Stimulated activated CD4-positive, alpha-beta T cell treated with anti-CD3 and anti-CD28 coated beads, TNF-alpha, amount 100 ng/mL, for 24 hours (primary cell): ENCODE measurements around the gene TBX19.
"Not testable (repeated sequence)": the region's sequence is repeated elsewhere in the genome, so short reads cannot be mapped to it uniquely, and the experiment has no call there.

Experiments used
- DNase-seq, 3 experiments: peaks; one replicate each; pipeline ENCODE4 v3.0.0-alpha.2; 2020; ENCODE audit warnings: low read depth in 3 of 3

Gene TBX19

DNA sequence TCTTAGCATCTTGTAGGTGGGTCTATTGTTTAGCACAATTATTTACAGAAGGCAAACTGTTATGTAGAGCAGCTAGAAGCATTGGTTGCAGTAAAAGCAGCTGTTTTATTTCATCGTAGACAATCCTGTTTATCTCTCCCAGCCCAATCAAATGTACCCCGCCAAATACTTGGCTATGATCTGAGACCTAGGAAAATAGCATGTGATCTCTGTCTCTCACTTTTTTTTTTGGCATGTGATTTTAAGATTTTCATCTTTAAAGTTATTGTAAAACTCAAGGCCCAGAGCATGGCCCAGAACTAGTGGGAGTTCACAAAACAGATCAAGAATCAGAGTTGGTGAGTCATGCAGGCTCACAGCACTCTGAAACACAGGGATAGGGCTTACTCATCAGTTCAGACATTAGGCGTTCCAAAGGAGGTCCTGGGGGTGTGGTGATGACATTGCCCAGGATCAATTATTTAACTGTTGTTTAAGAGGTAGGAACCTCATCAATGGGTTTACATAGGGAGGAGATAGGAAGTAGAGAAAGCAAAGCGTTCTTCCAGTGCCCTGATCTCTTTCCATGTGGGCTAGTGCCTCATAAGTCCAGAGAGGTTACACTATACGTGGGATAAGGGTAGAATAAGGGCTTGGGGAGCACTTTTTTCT is 40.2 kb downstream of the TBX19 start:
- DNase-seq, result peak in 1 of 3 experiments; percentile 11

DNA sequence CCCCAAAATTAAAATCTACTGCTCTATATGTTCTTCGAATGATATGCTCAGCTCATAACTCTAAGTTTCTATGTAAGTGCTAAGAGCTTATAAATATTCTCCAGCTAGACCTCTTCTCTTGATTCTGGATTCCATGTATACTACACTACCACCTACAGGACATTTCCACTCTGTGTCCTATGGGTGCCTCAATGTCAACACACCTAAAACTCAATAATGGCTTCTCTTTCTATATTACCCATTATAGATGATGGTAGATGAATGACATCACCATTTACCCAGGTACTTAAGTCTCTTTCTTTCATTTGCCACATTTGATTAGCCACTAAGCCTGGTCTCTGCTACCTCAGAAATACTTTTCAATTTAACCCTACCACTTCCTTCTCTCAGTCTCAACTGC is 41.3 kb downstream of the TBX19 start:
- DNase-seq, result no peak

DNA sequence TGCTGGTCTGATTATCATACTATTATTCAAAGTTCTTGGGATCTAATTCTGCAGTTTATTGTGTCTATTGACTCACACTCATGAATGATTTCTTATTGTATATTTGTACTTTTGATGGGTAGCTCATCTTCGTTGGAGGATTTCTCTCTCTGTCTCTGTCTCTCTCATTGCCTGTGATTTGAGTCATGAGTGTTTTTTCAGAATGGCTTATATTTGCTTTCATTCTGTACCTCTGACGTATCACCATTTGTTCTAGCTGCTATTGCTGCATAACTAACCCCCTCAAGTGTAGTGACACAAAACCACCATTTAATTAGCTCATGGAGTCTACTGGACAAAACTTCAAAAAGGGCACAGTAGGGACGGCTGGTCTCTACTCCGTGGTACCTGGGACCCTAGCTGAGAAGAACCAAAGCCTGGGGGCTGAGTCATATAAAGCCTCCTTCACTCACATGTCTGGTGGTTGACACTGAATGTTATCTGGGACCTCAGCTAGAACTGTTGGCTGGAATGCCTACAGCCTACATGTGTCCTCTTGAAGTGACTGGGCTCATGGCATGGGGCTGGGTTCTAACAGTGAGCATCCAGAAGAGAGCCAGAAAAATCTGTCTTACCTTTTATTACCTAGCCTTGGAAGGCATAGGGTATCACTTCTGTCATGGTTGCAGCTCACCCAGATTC is 44.2 kb downstream of the TBX19 start:
- DNase-seq, result no peak

DNA sequence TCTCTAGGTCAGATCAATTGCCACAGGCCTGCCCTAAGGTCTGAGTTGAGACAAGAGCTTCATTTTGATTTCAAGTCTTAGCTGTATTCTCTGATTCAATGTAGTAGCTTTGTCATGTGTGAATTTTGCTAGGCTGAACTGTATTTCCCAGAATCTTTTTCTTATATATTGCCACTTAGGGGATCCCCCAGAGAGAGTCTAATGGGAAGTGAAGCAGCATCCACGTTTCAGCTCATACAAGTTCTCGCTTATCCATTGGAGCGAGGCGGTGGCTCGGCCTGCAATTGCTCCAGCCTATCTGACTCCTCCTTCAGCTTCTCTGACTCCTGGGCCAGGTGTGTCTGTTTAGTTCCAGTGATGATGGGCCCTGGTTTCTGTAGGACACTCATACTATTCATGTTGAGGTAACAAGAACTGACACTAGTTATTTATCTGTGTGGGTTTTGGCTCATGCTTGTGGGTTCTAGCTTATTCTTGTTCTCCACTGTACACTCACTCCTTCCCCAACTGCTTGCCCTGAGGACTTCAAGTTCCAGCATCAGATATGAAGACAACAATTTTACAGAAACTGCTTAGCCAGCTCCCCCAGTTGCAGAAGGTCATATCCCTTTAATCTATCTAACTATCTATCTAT is 48.2 kb downstream of the TBX19 start:
- DNase-seq, result no peak

DNA sequence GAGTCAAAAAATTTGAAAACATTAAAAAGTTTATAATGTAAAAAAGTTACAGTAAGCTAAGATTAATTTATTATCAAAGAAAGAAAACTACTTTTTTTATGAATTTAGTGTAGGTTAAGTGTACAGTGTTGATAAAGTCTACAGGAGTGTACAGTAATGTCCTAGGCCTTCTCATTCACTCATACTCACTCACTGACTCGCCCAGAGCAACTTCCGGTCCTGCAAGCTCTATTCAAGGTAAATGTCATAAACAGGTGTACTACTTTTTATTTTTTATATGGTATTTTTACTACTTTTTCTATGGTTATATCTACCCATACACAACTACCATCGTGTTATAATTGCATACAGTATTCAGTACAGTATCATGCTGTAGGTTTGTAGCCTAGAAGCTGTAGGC is 49.6 kb downstream of the TBX19 start:
- no peak for DNase-seq

DNA sequence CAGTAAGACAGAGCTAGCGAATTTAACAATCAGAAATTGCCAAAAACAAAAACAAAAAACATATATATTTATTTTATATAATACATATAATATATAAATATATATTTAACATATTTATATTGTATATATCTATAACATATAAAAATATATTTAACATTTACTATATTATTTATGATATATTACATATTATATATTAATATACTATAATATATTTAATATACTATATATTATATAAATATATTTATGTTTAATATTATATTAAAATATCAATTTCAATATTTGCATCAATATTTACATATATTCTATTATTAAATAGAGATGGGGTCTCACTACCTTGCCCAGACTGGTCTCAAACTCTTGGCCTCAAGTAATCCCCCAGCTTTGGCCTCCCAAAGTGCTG is 50.9 kb downstream of the TBX19 start:
- no peak for DNase-seq

DNA sequence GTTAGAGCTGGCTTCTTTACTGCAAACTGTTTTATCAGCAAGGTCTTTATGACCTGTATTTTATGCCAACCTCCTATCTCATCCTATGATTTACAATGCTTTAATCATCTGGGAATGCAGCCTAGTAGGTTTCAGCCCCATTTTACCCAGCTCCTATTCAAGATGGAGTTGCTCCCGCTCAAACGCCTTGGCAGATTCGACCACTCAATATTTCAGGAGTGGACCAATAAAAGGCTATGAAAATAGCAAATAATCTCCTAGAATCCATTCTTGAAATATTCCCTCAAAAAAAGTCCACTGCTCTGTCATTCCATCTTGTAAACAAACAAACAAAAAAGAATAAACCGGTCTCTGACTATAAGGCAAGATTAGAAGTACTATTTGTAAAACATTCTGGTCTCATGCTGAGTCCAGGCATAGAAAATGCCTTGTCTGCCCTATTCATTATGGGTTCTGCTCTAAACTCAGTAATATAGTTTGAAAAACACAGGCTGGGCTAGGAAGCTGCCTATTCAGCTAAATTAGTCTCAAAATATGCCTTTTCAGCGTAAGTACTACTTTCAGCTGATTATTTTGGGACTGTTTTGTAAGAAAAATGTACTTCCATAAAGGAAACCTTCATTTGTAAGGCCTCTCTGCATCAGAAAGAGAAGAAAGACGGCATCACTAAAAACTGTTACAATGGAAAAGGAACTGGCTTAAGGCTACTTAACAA is 53.0 kb downstream of the TBX19 start:
- DNase-seq, result no peak

DNA sequence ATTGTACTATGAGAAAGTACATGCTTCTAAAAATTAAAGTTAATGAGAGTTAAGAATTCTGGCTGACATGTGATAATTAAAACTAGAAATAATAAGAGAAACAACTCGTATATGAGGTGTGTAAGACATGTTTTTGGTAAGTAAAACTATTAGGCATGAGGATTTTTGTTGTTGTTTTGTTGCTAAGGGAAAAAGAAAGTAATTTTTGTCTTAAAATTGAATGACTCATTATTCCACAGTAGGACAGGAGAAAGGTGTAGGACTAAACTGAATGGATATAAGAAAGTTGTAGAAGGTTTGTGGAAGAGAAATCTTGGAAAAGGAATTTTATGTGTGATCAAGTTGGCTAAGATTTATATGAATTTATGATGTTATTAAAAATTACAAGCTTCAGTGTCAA is 54.8 kb downstream of the TBX19 start:
- DNase-seq, result no peak

DNA sequence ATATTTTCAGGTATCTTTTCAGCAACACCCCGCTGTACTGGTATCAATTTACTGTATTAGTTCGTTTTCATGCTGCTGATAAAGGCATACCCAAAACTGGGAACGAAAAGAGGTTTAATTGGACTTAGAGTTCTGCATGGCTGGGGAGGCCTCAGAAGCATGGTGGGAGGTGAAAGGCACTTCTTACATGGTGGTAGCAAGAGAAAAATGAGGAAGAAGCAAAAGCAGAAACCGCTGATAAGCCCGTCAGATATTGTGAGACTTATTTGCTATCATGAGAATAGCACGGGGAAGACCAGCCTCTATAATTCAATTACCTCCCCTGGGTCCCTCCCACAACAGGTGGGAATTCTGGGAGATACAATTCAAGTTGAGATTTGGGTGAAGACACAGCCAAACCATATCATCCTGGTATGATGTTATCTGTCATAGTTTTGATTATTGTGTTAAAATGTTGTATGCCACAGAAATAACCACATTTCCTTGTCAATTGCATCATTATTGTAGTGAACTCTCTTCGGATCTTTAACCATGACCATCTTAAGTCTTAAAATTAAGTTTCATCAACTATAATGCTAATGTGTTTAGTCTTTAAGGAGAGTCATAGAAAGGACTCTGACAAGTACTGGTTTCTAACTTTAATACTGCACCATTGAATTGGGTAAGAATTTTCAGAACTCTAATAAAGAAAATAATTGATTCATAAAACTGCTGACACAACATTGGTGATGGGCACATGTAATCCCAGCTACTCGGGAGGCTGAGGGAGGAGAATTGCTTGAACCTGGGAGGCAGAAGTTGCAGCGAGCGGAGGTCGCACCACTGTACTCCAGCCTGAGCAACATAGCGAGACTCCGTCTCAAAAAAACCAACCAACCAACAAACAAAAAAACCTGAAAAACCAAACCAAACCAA is 58.2 kb downstream of the TBX19 start:
- no peak for DNase-seq

DNA sequence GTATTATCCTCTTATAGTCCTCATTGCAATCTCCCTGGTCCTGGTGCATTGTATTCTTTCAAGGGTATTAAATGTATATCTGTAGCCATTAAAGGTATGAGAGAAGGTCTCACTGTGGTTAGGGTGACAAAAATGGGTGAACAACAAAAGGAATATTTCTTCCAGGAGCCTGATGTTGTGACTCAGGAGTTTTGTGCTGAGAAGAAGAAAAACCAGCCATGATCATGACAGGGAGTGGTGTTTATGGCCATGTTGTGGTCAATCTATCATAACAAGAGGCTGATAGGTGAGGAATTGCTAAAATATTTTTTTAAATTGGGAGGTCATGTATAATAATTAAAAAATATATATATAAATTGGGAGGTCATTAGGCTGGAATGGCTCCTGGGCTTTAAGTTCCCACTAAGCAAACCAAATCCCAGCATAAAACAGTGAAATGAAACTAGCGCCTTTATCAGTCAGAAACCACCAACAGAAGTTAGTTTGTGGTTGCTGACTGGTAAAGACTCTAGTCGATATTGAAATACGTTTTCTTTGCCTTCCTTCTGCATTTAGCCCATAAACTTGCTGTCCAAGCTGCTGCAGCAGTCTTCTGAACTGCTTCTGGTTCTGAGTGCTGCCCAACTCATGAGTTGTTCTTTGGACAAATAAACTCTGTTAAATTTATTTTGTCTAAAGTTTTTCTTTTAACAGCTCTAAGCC is 60.3 kb downstream of the TBX19 start:
- DNase-seq, result no peak

DNA sequence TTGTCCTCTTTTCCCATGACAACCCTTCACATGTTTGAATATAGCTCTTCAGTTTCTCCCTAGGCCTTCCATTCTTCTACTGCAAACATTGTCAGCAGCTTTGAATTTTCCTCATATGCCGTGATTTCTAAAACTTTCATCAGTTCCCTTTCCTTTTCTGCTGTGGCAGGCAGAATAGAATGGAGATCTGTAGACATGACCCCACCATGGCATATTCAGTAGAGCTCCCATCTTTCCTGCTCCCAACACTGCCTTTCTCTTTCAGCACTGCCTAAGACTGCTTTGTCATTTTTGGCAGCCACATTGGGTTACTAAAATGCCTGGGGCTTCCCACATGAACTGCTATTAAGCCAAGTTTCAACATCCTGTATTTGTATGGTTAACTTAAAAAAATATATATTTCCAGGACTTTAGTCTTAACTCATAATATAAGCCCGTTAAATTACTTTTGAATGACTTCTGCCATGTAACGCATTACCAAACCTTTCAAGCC is 60.9 kb downstream of the TBX19 start:
- no peak for DNase-seq

DNA sequence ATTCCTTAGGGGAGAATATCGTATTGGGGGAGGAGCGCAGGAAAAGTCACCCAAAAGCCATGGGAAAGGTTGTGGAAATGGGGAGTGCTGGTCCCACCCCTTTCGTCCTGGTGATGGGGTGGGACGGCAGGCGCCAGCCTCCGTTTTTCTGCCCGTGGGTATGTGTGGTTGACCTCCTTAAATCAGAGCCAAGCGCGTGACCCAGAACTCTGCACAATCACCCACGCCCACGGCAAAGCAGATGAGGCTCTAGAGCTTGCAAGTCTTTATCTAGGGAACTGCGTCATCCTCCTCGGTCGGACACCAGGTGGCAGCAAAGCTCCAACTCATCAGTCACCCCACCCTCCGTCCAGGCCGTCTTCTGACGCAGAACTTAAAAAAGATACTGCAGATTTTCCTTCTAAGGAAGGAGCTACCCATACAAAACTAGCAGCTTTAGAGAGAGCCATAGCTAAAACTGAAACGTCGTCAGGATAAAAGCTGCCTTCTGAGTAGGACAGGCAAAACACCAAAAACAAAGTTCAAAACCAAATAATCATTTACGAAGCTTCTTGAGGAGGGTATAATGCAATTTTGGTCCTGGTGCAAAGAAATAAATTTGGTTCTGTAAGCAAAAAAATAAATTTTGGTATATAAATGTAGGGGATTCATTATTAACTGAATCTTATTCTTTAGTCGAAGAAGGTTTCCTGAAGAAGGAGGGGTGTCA is 62.0 kb downstream of the TBX19 start:
- DNase-seq, result peak; percentile 71 to 85 (median 81)

DNA sequence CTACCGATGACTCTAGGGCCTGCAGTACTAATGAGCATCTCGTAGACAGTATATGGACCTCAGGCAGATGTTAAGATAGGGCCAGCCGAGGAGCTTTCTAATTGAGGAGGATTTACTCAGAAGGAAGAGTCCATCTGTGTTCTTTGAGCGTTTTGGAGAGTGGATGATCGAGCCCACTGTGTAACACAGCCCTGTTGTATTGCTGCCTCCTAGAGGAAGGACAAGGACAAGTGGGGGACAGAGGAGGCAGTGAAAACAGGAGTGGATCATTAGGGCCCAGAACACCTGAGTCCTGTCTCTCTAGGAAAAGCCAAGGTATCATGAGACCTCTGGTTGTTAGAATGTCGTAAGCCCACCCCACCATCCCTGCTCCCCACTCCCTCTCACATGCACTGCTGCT is 62.9 kb downstream of the TBX19 start:
- no peak for DNase-seq

DNA sequence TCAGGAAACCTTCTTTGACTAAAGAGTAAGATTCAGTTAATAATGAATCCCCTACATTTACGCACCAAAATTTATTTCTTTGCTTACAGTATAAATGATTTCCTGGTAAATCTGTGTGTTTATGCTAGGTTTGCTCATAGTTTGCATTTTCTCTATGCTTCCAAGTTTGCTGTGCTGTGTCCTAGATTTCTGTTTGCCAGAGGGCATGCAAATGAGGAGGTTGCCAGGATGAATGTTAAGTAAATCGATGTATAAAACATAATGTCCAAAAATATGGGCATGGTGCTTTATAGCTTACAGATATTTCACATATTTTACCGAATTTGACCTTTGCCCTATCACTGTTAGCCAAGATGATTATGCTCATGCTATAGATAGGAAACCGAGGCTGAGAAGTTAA is 63.8 kb downstream of the TBX19 start:
- DNase-seq, result no peak

DNA sequence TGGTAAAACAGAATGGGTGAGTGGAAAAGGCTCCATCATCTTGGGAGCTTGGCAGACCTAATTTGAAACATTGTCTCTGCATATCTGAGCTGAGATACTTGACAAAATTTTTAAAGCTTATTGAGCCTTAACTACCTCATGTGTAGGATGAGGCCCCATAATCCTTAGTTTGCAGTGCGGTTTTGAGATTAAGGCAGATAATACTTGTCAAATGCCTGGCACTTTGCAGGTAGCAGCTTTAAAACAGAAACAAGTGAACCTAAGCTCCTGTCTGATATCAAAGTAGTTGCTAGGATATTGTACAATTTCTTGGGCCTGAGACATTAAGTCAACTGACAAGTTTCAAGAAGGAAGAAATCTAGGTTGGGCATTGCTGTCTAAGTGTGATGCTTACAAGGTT is 65.3 kb downstream of the TBX19 start:
- DNase-seq, result no peak

DNA sequence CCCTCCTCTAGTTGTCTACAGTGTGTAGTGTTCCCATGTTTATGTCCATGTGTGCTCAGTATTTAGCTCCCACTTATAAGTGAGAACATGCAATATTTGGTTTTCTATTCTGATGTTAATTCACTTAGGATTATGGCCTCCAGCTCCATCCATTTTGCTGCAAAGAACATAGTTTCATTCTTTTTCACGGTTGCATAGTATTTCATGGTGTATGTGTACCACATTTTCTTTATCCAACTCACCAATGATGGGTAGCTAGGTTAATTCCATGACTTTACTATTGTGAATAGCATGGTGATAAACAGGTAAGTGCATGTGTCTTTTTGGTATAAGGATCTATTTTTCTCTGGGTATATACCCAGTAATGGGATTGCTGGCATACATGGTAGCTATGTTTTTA is 67.0 kb downstream of the TBX19 start:
- no peak for DNase-seq

DNA sequence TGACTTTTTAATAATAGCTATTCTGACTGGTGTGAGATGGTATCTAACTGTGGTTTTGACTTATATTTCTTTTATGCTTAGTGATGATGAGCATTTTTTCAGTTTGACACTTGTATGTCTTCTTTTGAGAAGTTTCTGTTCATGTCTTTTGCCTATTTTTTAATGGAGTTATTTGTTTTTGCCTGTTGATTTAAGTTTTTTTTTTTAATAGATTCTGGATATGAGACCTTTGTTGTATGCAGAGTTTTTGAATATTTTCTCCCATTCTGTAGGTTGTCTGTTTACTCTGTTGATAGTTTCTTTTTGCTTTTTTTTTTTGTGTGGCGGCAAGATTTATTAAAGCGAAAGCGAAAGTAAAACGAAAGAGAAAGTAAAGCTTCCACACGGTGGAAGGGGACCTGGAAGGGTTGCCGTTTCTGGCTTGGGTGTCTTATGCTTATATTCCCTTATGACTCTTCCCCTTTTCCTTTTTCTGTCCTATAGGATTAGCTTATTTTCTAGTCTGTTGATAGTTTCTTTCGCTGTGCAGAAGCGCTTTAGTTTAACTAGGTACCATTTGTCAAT is 67.6 kb downstream of the TBX19 start:
- no peak for DNase-seq

DNA sequence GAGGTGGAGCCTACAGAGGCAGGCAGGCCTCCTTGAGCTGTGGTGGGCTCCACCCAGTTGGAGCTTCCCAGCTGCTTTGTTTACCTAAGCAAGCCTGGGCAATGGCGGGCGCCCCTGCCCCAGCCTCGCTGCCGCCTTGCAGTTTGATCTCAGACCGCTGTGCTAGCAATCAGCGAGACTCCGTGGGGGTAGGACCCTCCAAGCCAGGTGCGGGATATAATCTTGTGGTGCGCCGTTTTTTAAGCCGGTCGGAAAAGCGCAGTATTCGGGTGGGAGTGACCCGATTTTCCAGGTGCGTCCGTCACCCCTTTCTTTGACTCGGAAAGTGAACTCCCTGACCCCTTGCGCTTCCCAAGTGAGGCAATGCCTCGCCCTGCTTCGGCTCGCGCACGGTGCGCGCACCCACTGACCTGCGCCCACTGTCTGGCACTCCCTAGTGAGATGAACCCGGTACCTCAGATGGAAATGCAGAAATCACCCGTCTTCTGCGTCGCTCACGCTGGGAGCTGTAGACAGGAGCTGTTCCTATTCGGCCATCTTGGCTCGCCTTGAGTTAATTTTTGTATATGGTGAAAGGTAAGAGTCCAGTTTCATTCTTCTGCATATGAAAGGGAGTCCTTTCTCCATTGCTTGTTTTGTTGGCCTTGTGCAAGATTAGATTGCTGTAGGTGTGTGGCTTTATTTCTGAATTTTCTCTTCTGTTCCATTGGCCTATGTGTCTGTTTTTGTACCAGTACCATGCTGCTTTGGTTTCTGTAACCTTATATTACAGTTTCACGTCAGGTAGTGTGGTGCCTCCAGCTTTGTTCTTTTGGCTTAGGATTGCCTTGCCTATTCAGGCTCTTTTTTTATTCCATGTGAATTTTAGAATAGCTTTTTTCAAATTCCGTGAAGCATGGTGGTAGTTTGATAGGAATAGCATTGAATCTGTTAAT is 73.9 kb downstream of the TBX19 start:
- not testable (repeated sequence) for DNase-seq
